Measurements from ENCODE around the gene KIF1A.

The KIF1A gene

GRCh38 chr2:240742602-240743095 lies 77.4 kb downstream of the KIF1A start:
- TF ChIP-seq CTCF (IDR thresholded peaks at IDR 0.05; ENCODE audit: insufficient read depth, low read length) (no peak), GABPA (IDR thresholded peaks at IDR 0.05; ENCODE audit: low read depth) (no peak), REST (IDR thresholded peaks at IDR 0.05; ENCODE audit: insufficient replicate concordance, low read depth) (no peak), SPI1 (IDR thresholded peaks at IDR 0.05; ENCODE audit: borderline replicate concordance, low read depth) (no peak), POLR2AphosphoS5 (IDR thresholded peaks at IDR 0.05; ENCODE audit: low read depth) (no peak)
- DNase-seq (ENCODE audit: low read depth in 1 of 2, low spot score in 1 of 2) = no peak
- Histone ChIP-seq H3K27ac (replicated peaks) (no peak overlapping the region), H3K27me3 (ENCODE audit: insufficient read depth, poor library complexity, severe bottlenecking) (peaks cover 7% of the 10 kb centered on the region), H3K4me3 (replicated peaks; ENCODE audit: insufficient read depth, low read length) (no peak overlapping the region)

- no peak for TF ChIP-seq GABPA (IDR thresholded peaks at IDR 0.05; ENCODE audit: low read depth)
- TF ChIP-seq REST (IDR thresholded peaks at IDR 0.05; ENCODE audit: insufficient replicate concordance, low read depth) = no peak
- TF ChIP-seq POLR2AphosphoS5 (IDR thresholded peaks at IDR 0.05; ENCODE audit: low read depth) = no peak
- no peak for TF ChIP-seq CTCF (IDR thresholded peaks at IDR 0.05; ENCODE audit: insufficient read depth, low read length)
- TF ChIP-seq SPI1 (IDR thresholded peaks at IDR 0.05; ENCODE audit: borderline replicate concordance, low read depth) = no peak
- no peak overlapping the region for H3K4me3 ChIP-seq (replicated peaks; ENCODE audit: insufficient read depth, low read length)
- DNase-seq (ENCODE audit: low read depth in 1 of 2, low spot score in 1 of 2) = no peak
- peaks cover 7% of the 10 kb centered on the region for H3K27me3 ChIP-seq (ENCODE audit: insufficient read depth, poor library complexity, severe bottlenecking)
- no peak overlapping the region for H3K27ac ChIP-seq (replicated peaks)
Observed at GRCh38 chr2:240741091-240741490, 78.9 kb downstream of the KIF1A start.

GRCh38 chr2:240739797-240740196 lies 80.2 kb downstream of the KIF1A start:
- Histone ChIP-seq H3K27me3 (ENCODE audit: insufficient read depth, poor library complexity, severe bottlenecking) (peaks cover 7% of the 10 kb centered on the region), H3K27ac (replicated peaks) (no peak overlapping the region), H3K4me3 (replicated peaks; ENCODE audit: insufficient read depth, low read length) (no peak overlapping the region)
- TF ChIP-seq GABPA (IDR thresholded peaks at IDR 0.05; ENCODE audit: low read depth) (no peak), REST (IDR thresholded peaks at IDR 0.05; ENCODE audit: insufficient replicate concordance, low read depth) (no peak), CTCF (IDR thresholded peaks at IDR 0.05; ENCODE audit: insufficient read depth, low read length) (no peak), POLR2AphosphoS5 (IDR thresholded peaks at IDR 0.05; ENCODE audit: low read depth) (no peak), SPI1 (IDR thresholded peaks at IDR 0.05; ENCODE audit: borderline replicate concordance, low read depth) (no peak)
- DNase-seq (ENCODE audit: low read depth in 1 of 2, low spot score in 1 of 2) = no peak

Measured in HL-60 (cell line).